Articular chondrocyte of knee joint (primary cell): ENCODE measurements around the gene OR2B6. TPM values are rescaled to one million over a fixed set of nuclear protein-coding genes. Genes with fewer than 3 reads are reported as not detected.

Source experiments
- total RNA-seq: library from RNA; depleted of rRNA; stranded (reverse); fragments of >200 nt; gene quantifications from 2 replicates; pipeline ENCODE4 v1.2.3, GENCODE V29; 2012

The OR2B6 gene
- not detected in 2 replicates for total RNA-seq

DNA sequence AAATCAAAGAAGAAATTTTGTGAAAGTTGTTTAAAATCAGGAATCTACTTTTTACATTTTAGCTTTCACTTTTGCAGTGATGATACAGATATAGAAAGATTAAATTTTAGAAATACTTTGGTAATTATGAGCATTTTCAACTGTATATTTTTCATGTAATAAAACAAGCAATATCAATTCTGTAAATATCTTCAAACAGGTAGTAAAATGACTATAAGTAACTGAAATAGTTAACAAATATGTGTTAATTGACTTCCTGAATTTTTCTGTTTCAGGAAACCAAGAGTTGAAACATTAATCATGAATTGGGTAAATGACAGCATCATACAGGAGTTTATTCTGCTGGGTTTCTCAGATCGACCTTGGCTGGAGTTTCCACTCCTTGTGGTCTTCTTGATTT, at the start of gene OR2B6:
OR2B6 (plus strand) TSS at position 301 of the 400 bp plus-strand sequence; CDS start at position 301, 0 bp downstream.

DNA sequence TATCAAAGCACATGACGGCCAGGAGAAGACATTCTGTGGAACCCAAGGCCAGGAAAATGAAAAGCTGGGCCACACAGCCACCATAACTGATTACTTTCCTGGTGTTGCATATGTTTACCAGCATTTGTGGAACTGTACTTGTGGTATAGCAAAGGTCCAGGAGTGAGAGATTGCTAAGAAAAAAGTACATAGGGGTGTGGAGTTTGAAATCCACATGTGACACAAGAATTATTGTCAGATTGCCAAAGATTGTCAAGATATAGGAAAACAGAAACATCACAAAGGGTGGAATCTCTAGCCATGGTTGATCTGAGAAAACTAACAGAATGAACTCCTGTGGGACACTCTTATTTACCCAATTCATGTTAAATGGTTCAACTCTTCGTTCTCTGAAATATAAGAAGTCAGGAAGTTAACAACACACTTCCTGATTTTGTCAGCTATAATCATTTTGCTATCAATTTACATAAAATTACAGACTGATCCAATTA, 45.0 kb upstream of the OR2B6 start, which contains the start of gene OR2B2:
OR2B2 (minus strand) TSS at position 441 of the 491 bp plus-strand sequence; CDS start at position 364, 77 bp downstream.

Other genes starting within 250 kb of the OR2B6 start
- not detected in 2 replicates for gene OR2B2, start 44.8 kb upstream of the OR2B6 start, total RNA-seq
- 0.97 and 1.0 TPM in 2 replicates for gene ZNF165, start 123.3 kb downstream of the OR2B6 start, total RNA-seq
- gene ZSCAN16, start 167.4 kb downstream of the OR2B6 start, total RNA-seq: 1.8 and 3.6 TPM in 2 replicates
- 27.7 and 29.8 TPM in 2 replicates for gene ZKSCAN8, start 184.6 kb downstream of the OR2B6 start, total RNA-seq